ENCODE data around the gene KBTBD7. TPM values are rescaled to one million over a fixed set of nuclear protein-coding genes. Genes with fewer than 3 reads are reported as not detected.

Gene KBTBD7
- total RNA-seq, 2 donors from 2014 or later: 11.7 to 15.9 TPM

DNA sequence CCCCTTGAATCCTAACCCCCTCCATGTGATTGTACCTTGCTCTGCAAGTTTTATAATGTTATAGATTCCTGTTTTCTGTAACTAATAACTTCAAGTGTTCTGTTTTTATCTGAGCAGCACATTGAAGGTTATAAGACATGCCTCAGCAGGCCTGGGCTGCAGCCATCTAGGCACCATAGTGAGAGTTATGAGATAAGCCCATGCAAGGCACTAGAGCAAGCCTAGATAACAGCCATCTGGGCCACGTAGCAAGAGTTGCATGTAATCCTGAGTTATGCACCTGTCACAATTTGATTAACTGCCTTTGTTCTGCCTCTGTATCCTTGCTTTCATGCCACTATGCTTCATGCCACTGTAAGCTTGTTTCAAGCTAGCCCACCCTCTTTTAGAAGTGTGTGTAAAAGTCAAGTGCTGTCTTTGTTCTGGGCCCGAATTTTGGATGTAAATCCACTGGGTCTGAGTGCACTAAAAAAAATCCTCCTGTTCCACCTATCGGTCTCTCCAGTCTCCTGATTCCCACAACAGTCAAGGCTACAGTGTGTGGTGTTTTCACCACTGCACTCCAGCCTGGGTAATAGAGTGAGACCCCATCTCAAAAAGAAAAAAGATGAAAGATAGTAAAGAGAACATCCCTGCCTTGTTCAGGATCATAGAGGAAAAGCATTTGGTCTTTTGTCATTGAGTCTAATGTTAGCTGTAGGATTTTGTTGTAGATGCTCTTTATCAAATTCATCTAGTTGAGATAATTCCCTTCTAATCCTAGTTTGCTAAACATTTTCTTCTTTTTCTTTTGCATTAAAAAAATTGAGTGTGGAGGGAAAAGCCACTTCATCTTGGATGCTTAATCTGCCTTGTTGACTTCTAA, 45.7 kb downstream of the KBTBD7 start:
- no peaks in the 10 kb centered on the region for H3K36me3 ChIP-seq (ENCODE audit: control insufficient read depth, insufficient read depth, low read length)
- TF ChIP-seq, protein P1, sequence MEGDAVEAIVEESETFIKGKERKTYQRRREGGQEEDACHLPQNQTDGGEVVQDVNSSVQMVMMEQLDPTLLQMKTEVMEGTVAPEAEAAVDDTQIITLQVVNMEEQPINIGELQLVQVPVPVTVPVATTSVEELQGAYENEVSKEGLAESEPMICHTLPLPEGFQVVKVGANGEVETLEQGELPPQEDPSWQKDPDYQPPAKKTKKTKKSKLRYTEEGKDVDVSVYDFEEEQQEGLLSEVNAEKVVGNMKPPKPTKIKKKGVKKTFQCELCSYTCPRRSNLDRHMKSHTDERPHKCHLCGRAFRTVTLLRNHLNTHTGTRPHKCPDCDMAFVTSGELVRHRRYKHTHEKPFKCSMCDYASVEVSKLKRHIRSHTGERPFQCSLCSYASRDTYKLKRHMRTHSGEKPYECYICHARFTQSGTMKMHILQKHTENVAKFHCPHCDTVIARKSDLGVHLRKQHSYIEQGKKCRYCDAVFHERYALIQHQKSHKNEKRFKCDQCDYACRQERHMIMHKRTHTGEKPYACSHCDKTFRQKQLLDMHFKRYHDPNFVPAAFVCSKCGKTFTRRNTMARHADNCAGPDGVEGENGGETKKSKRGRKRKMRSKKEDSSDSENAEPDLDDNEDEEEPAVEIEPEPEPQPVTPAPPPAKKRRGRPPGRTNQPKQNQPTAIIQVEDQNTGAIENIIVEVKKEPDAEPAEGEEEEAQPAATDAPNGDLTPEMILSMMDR (conservative IDR thresholded peaks at IDR 0.05): no peak
- H3K9ac ChIP-seq (ENCODE audit: extremely low read depth, low read length, poor library complexity, severe bottlenecking): no peak overlapping the region
- peaks cover 52% of the 10 kb centered on the region for H3K36me3 Mint-ChIP-seq (ENCODE audit: low read depth)
- H3K4me1 ChIP-seq (ENCODE audit: control insufficient read depth, insufficient read depth, low read length): no peaks in the 10 kb centered on the region
- no peaks in the 10 kb centered on the region for H3K27me3 Mint-ChIP-seq (ENCODE audit: insufficient read depth)
- peak; percentile 66 for DNase-seq
- no peak overlapping the region for H3K27ac Mint-ChIP-seq
- H3K27me3 ChIP-seq (ENCODE audit: control insufficient read depth, insufficient read depth, low read length, poor library complexity, severe bottlenecking): no peaks in the 10 kb centered on the region
- H3K4me1 Mint-ChIP-seq: no peaks in the 10 kb centered on the region
- peaks cover 72% of the 10 kb centered on the region for H3K9me3 Mint-ChIP-seq
- no peak overlapping the region for H3K4me3 Mint-ChIP-seq
- H3K4me3 ChIP-seq (ENCODE audit: low read length): peak overlapping the region; percentile 61
- no peak overlapping the region for H3K27ac ChIP-seq (ENCODE audit: low read depth, low read length)
- 94 to 100% methylated on average over 1 to 3 of the region's 3 CpGs for WGBS, 2 experiments (ENCODE audit: insufficient coverage in 1 of 2, insufficient read length in 1 of 2)
- peaks cover 65% of the 10 kb centered on the region for H3K9me3 ChIP-seq (ENCODE audit: control insufficient read depth, low read length)

DNA sequence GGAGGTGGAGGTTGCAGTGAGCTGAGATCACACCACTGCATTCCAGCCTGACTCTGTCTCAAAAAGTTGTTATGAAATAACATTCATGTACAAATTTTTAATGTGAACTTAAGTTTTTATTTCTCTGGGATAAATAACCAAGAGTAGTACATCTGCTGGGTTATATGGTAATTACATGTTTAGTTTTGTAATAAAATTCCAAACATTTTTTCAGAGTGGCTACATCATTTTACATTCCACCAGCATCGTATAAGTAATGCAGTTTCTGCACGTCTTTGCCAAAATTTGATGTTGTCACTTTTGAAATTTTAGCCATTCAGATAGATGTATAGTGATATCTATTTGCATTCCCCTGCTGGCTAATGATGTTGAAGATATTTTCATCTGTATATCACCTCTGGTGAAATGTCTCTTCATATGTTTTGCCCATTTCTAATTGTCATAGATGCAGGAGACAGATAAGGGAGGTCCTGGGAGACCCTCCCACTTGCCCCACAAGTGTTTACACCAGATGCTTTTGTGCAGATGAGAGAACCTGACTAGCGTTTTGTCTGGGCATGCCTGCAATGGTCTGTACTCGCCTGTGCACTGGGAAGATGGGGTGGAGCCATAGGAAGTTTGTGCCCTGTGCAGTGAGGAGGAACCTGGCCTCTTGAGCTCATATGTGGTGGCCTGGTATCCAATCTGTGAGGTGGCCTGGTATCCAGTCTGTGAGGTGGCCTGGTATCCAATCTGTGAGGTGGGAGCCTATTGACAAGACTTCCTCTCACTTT, 49.0 kb downstream of the KBTBD7 start:
- TF ChIP-seq, protein P1 (conservative IDR thresholded peaks at IDR 0.05): no peak
- peaks cover 37% of the 10 kb centered on the region for H3K36me3 Mint-ChIP-seq (ENCODE audit: low read depth)
- DNase-seq: no peak
- Histone ChIP-seq H3K36me3 (ENCODE audit: control insufficient read depth, insufficient read depth, low read length) (no peaks in the 10 kb centered on the region), H3K27me3 (ENCODE audit: control insufficient read depth, insufficient read depth, low read length, poor library complexity, severe bottlenecking) (no peaks in the 10 kb centered on the region), H3K4me1 (ENCODE audit: control insufficient read depth, insufficient read depth, low read length) (no peaks in the 10 kb centered on the region), H3K9me3 (ENCODE audit: control insufficient read depth, low read length) (peaks cover 47% of the 10 kb centered on the region), H3K9ac (ENCODE audit: extremely low read depth, low read length, poor library complexity, severe bottlenecking) (no peak overlapping the region), H3K4me3 (ENCODE audit: low read length) (no peak overlapping the region), H3K27ac (ENCODE audit: low read depth, low read length) (no peak overlapping the region)
- no peak overlapping the region for H3K4me3 Mint-ChIP-seq
- 88 to 89% methylated on average over 3 to 4 of the region's 4 CpGs for WGBS, 2 experiments (ENCODE audit: insufficient coverage in 1 of 2, insufficient read length in 1 of 2)
- no peak overlapping the region for H3K27ac Mint-ChIP-seq
- peaks cover 49% of the 10 kb centered on the region for H3K9me3 Mint-ChIP-seq
- no peaks in the 10 kb centered on the region for H3K27me3 Mint-ChIP-seq (ENCODE audit: insufficient read depth)
- no peaks in the 10 kb centered on the region for H3K4me1 Mint-ChIP-seq

DNA sequence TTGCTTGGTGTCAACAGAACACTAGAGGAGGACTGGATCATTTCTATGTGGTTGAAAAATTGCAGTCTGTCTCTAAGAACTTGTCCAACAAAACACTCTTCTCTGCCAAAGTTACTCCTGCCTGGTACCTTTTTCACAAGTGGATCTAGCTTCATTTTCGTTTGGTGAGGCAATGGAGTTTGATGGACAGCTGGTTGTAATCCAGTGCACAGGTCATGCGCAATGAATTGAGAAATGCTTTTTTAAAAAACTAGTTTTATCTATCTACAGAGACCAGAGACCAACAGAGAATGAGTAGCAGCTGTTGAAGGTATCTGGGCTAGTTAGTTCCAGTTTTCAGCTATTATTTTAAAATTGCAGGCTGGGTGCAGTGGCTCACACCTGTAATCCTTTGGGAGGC, 49.8 kb downstream of the KBTBD7 start:
- H3K9me3 Mint-ChIP-seq: peaks cover 41% of the 10 kb centered on the region

More for the DNA sequence above, 49.8 kb downstream of the KBTBD7 start:
- Mint-ChIP-seq H3K36me3 (ENCODE audit: low read depth) (peaks cover 30% of the 10 kb centered on the region), H3K27me3 (ENCODE audit: insufficient read depth) (no peaks in the 10 kb centered on the region), H3K27ac (no peak overlapping the region), H3K4me1 (no peaks in the 10 kb centered on the region), H3K4me3 (no peak overlapping the region)
- Histone ChIP-seq H3K9me3 (ENCODE audit: control insufficient read depth, low read length) (peaks cover 39% of the 10 kb centered on the region), H3K36me3 (ENCODE audit: control insufficient read depth, insufficient read depth, low read length) (no peaks in the 10 kb centered on the region), H3K27me3 (ENCODE audit: control insufficient read depth, insufficient read depth, low read length, poor library complexity, severe bottlenecking) (no peaks in the 10 kb centered on the region), H3K4me1 (ENCODE audit: control insufficient read depth, insufficient read depth, low read length) (no peaks in the 10 kb centered on the region), H3K9ac (ENCODE audit: extremely low read depth, low read length, poor library complexity, severe bottlenecking) (no peak overlapping the region), H3K27ac (ENCODE audit: low read depth, low read length) (no peak overlapping the region), H3K4me3 (ENCODE audit: low read length) (no peak overlapping the region)
- TF ChIP-seq, protein P1 (conservative IDR thresholded peaks at IDR 0.05): no peak
- WGBS, 2 experiments (ENCODE audit: insufficient coverage in 1 of 2, insufficient read length in 1 of 2): 88% methylated on average over 2 of the region's 2 CpGs; no CpG with 5 or more reads in 1 of the 2 experiments
- DNase-seq: no peak

Other genes with a start within 250 kb of the KBTBD7 start
- gene ELF1, start 175.3 kb downstream of the KBTBD7 start, total RNA-seq: 10 to 100 TPM; 36.0 to 44.1 TPM
- 10 to 100 TPM in 1 of 2 donors, 1 to 10 TPM in 1; 8.9 to 15.2 TPM for gene WBP4, start 133.1 kb downstream of the KBTBD7 start, total RNA-seq
- gene KBTBD6, start 61.8 kb downstream of the KBTBD7 start, total RNA-seq: 10 to 100 TPM in 1 of 2 donors, 1 to 10 TPM in 1; 8.5 to 10.2 TPM
- 10 to 100 TPM; 15.0 to 15.4 TPM for gene MTRF1, start 69.0 kb upstream of the KBTBD7 start, total RNA-seq
- gene NAA16, start 116.7 kb upstream of the KBTBD7 start, total RNA-seq: 10 to 100 TPM; 29.3 to 30.9 TPM

Measured in endodermal cell (in vitro differentiated cells).